Measurements from ENCODE around the gene TAF4B. TPM values are rescaled to one million over a fixed set of nuclear protein-coding genes. Genes with fewer than 3 reads are reported as not detected.

TAF4B gene
- total and polyA plus RNA-seq, 10 of the 15 experiments (the other 5 are each of a cell fraction or from before 2014, with no cell fraction given), result 2.3 to 15.0 (median 12.2) TPM

- DNase-seq (ENCODE audit: low read depth, low spot score), result no peak
- Histone ChIP-seq H3K9ac (ENCODE audit: control insufficient read depth, insufficient read depth, low read length) (no peak overlapping the region), H3K9me3 (replicated peaks; ENCODE audit: control insufficient read depth, insufficient read depth, low read length) (no peaks in the 10 kb centered on the region), H3K27ac (ENCODE audit: control insufficient read depth, insufficient read depth) (no peak overlapping the region), H3K4me1 (ENCODE audit: control insufficient read depth, insufficient read depth, low read length) (0 out of 2 replicates have a peak, but pooled peaks cover 4% of the 10 kb centered on the region), H3K79me2 (ENCODE audit: control insufficient read depth, insufficient read depth, low read length) (peaks cover 18% of the 10 kb centered on the region), H3K36me3 (ENCODE audit: control insufficient read depth in 2 of 2, insufficient read depth in 2 of 2, low read length in 1 of 2) (no peaks in the 10 kb centered on the region), H2AFZ (ENCODE audit: control insufficient read depth, low read depth, low read length) (no peak overlapping the region), H3K4me2 (ENCODE audit: control insufficient read depth, insufficient read depth) (no peak overlapping the region), H3K27me3 (replicated peaks in 1 of 2; ENCODE audit: control insufficient read depth in 2 of 2, insufficient read depth in 2 of 2, low read length in 1 of 2) (no peaks in the 10 kb centered on the region), H4K20me1 (ENCODE audit: control insufficient read depth, insufficient read depth) (no peaks in the 10 kb centered on the region), H3K4me3 (no peak overlapping the region)
- no TSS peak for BruUV-seq (replicated peaks)
- SMC1A ChIA-PET (ENCODE audit: uncharacterized antibody, unreplicated experiment), result no interaction called here
- CTCF ChIA-PET, result interaction anchor here (0.8 to 1.0 kb wide), 2 partner anchors 298 to 331 kb away, joined by 3 read pairs; no protein-coding TSS in a partner anchor
- intact Hi-C loops (cut with micrococcal nuclease; ENCODE audit: unreplicated experiment) (no loop called here), in situ Hi-C loops (cut with MboI) (no loop called here)
- RAD21 ChIA-PET (ENCODE audit: unreplicated experiment), result interaction anchor here (1.3 kb wide), 1 partner anchor 12 kb away, joined by 4 read pairs; no protein-coding TSS in a partner anchor
- no peak for ATAC-seq
- no peak for TF ChIP-seq RELA (IDR thresholded peaks at IDR 0.05; ENCODE audit: borderline replicate concordance, partially characterized antibody)
- TF ChIP-seq BRCA1 (IDR thresholded peaks at IDR 0.05; ENCODE audit: low read depth, low read length), result no peak
- no peak for TF ChIP-seq JUNB (IDR thresholded peaks at IDR 0.05)
- TF ChIP-seq, protein P1, sequence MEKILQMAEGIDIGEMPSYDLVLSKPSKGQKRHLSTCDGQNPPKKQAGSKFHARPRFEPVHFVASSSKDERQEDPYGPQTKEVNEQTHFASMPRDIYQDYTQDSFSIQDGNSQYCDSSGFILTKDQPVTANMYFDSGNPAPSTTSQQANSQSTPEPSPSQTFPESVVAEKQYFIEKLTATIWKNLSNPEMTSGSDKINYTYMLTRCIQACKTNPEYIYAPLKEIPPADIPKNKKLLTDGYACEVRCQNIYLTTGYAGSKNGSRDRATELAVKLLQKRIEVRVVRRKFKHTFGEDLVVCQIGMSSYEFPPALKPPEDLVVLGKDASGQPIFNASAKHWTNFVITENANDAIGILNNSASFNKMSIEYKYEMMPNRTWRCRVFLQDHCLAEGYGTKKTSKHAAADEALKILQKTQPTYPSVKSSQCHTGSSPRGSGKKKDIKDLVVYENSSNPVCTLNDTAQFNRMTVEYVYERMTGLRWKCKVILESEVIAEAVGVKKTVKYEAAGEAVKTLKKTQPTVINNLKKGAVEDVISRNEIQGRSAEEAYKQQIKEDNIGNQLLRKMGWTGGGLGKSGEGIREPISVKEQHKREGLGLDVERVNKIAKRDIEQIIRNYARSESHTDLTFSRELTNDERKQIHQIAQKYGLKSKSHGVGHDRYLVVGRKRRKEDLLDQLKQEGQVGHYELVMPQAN (conservative IDR thresholded peaks at IDR 0.05), result no peak
- no peak for TF ChIP-seq PBX3 (IDR thresholded peaks at IDR 0.05; ENCODE audit: insufficient replicate concordance, low read depth, low read length)
- POLR2A ChIA-PET, result no interaction called here
- 82% methylated on average over 3 of the region's 3 CpGs for WGBS (ENCODE audit: insufficient coverage, insufficient replicate concordance, low lambda C conversion rate, missing lambda C conversion rate)
- no peak for FAIRE-seq
Observed at GRCh38 chr18:26252411-26252810, 26.2 kb downstream of the TAF4B start.

Data from GM12878 (cell line).